Loucy (cell line): ENCODE results near the gene MIEF1.
A peak's percentile ranks its signal among the peaks of the same experiment; 100 is the strongest.

Experiments used
- H2AFZ ChIP-seq: fragments of 200-600 bp; sonication (generic); 2 replicates; pipeline ENCODE4 v1.6.0; 2016; ENCODE audit warnings: antibody characterized with exemption, mild to moderate bottlenecking, low read length, moderate library complexity
- H3F3A ChIP-seq: fragments of 200-600 bp; 2 replicates; pipeline ENCODE4 v1.6.0; 2016; ENCODE audit warnings: antibody characterized with exemption, low read depth, mild to moderate bottlenecking
- H3K27me3 ChIP-seq: fragments of 200-600 bp; sonication (generic); 2 replicates; pipeline ENCODE4 v1.6.1; 2014; ENCODE audit warnings: low read length, mild to moderate bottlenecking; ENCODE audit not compliant: insufficient read depth, poor library complexity, severe bottlenecking
- H3K36me3 ChIP-seq: fragments of 200-600 bp; sonication (generic); 2 replicates; pipeline ENCODE4 v1.6.1; 2016; ENCODE audit warnings: low read length; ENCODE audit not compliant: insufficient read depth
- H3K4me1 ChIP-seq: fragments of 200-600 bp; sonication (generic); 2 replicates; pipeline ENCODE4 v1.5.1; 2014; ENCODE audit warnings: low read length, mild to moderate bottlenecking; ENCODE audit not compliant: insufficient read depth, poor library complexity, severe bottlenecking
- H3K4me2 ChIP-seq: fragments of 200-600 bp; sonication (generic); 2 replicates; pipeline ENCODE4 v1.6.0; 2014; ENCODE audit warnings: antibody characterized with exemption, low read length, low read depth, mild to moderate bottlenecking; ENCODE audit not compliant: poor library complexity, severe bottlenecking
- H3K4me3 ChIP-seq: fragments of 200-600 bp; sonication (generic); 2 replicates; pipeline ENCODE4 v1.5.1; 2014; ENCODE audit warnings: low read length, mild to moderate bottlenecking, mixed read lengths; ENCODE audit not compliant: poor library complexity, severe bottlenecking
- H3K79me2 ChIP-seq: fragments of 200-600 bp; sonication (generic); 2 replicates; pipeline ENCODE4 v1.6.1; 2014; ENCODE audit warnings: low read length; ENCODE audit not compliant: insufficient read depth
- H3K9ac ChIP-seq: fragments of 200-600 bp; sonication (generic); 2 replicates; pipeline ENCODE4 v1.6.0; 2014; ENCODE audit warnings: mild to moderate bottlenecking, low read depth, low read length, moderate library complexity; ENCODE audit not compliant: poor library complexity, severe bottlenecking
- H3K9me2 ChIP-seq: fragments of 200-600 bp; sonication (generic); replicated peaks from 2 replicates; pipeline ENCODE4 v1.6.1; 2016; ENCODE audit warnings: low read depth, low read length, mixed read lengths
- H3K9me3 ChIP-seq: fragments of 200-600 bp; sonication (generic); 2 replicates; pipeline ENCODE4 v1.6.1; 2014; ENCODE audit warnings: mild to moderate bottlenecking, antibody characterized with exemption, low read length, low read depth; ENCODE audit not compliant: insufficient read depth
- H4K20me1 ChIP-seq: fragments of 200-600 bp; sonication (generic); 2 replicates; pipeline ENCODE4 v1.6.0; 2014; ENCODE audit warnings: antibody characterized with exemption, low read length, mild to moderate bottlenecking; ENCODE audit not compliant: insufficient read depth, poor library complexity, severe bottlenecking
- EZH2phosphoT487 ChIP-seq: fragments of 200-600 bp; IDR thresholded peaks from 2 replicates; pipeline ENCODE4 v1.6.1; 2018; ENCODE audit warnings: antibody characterized with exemption, mild to moderate bottlenecking, moderate library complexity, borderline replicate concordance
- TF ChIP-seq, protein P1 (sequence below): fragments of 200-600 bp; sonication (generic); conservative IDR thresholded peaks from 2 replicates; pipeline ENCODE4 v1.5.1; 2014; ENCODE audit warnings: mild to moderate bottlenecking, antibody characterized with exemption, low read length

MIEF1 gene

DNA sequence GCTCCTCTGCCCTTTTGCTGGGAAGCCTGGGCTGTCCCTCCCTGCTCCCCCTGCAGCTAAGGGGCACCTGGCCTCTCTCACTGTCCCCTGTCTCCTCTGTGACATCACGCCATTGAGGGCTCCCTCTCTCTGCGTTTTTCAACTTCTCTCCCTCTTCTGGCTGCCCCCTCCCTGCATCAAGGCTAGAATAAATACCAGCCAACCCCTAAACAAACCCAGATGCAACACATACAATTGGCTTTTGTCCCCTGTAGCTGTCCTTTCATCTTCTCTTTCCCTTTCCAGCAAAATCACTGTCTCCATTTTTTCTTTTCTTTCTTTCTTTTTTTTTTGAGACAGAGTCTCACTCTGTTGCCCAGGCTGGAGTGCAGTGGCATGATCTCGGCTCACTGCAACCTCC lies 3.3 kb upstream of the MIEF1 start:
- Histone ChIP-seq H3K4me2 (no peak overlapping the region), H2AFZ (no peak overlapping the region), H3K79me2 (peaks cover 15% of the 10 kb centered on the region), H3F3A (no peaks in the 10 kb centered on the region; the same call in 1 of the 2 replicates), H3K4me3 (no peak overlapping the region), H3K9me3 (no peaks in the 10 kb centered on the region), H3K27me3 (no peaks in the 10 kb centered on the region), H3K4me1 (peaks cover 10% of the 10 kb centered on the region), H3K9ac (no peak overlapping the region), H3K9me2 (no peaks in the 10 kb centered on the region), H4K20me1 (peaks cover 14% of the 10 kb centered on the region), H3K36me3 (no peaks in the 10 kb centered on the region)
- no peak for TF ChIP-seq EZH2phosphoT487
- TF ChIP-seq, protein P1, sequence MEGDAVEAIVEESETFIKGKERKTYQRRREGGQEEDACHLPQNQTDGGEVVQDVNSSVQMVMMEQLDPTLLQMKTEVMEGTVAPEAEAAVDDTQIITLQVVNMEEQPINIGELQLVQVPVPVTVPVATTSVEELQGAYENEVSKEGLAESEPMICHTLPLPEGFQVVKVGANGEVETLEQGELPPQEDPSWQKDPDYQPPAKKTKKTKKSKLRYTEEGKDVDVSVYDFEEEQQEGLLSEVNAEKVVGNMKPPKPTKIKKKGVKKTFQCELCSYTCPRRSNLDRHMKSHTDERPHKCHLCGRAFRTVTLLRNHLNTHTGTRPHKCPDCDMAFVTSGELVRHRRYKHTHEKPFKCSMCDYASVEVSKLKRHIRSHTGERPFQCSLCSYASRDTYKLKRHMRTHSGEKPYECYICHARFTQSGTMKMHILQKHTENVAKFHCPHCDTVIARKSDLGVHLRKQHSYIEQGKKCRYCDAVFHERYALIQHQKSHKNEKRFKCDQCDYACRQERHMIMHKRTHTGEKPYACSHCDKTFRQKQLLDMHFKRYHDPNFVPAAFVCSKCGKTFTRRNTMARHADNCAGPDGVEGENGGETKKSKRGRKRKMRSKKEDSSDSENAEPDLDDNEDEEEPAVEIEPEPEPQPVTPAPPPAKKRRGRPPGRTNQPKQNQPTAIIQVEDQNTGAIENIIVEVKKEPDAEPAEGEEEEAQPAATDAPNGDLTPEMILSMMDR: no peak

DNA sequence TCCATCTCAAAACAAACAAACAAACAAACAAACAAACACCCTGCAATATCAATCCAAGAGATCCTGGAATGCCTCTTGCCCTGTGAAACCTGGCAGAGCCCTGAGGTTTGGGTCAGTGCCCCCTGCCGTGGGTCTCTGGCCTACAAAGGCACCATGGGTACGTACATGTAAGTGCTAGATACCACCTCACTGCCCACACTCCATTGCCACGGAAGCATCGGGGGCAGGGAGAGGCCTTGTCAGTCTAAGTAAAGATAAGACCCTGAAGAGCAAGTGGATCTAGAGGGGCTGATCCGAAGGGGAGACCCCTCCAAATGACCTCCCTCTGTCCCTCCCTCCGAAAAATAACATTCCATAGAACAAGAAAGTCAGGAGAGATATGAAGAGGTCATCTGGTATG lies 2.0 kb upstream of the MIEF1 start:
- no peaks in the 10 kb centered on the region; the same call in 1 of the 2 replicates for H3F3A ChIP-seq
- H3K9me3 ChIP-seq: no peaks in the 10 kb centered on the region
- H3K9ac ChIP-seq: no peak overlapping the region
- peaks cover 28% of the 10 kb centered on the region for H3K79me2 ChIP-seq
- peaks cover 20% of the 10 kb centered on the region for H4K20me1 ChIP-seq
- peaks cover 15% of the 10 kb centered on the region for H3K4me1 ChIP-seq
- no peak overlapping the region for H3K4me2 ChIP-seq
- H3K4me3 ChIP-seq: no peak overlapping the region
- H3K9me2 ChIP-seq: no peaks in the 10 kb centered on the region
- H2AFZ ChIP-seq: no peak overlapping the region
- no peak for TF ChIP-seq EZH2phosphoT487
- TF ChIP-seq, protein P1: no peak
- H3K27me3 ChIP-seq: no peaks in the 10 kb centered on the region
- peaks cover 7% of the 10 kb centered on the region; the same call in 1 of the 2 replicates for H3K36me3 ChIP-seq

DNA sequence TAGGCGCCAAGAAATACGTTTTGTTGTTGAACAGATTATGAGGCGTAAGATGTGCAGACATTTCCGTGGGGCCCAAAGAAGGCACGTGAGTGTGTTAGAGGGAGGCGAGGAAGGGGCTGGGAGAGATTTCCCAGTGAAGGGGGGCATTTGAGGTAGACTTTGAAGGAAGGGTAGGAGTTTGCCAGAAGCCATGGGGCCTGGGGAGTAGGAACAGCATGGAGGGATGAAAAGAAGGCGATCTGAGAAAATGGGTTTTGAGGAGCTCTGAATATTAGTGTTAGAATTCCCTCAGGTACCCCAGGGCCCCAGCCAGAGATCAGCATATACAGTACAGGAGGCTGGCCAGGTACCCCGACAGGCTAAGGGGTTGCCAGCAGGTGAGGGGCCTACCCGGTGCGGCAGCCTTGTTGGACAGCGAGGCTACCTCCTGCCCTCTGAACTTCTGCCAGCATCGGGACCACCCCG lies 414 bp upstream of the MIEF1 start:
- Histone ChIP-seq H3K27me3 (no peaks in the 10 kb centered on the region), H3K4me3 (peak overlapping the region; percentile 96), H3K36me3 (peaks cover 22% of the 10 kb centered on the region; the same call in 1 of the 2 replicates), H3F3A (no peaks in the 10 kb centered on the region; the same call in 1 of the 2 replicates), H3K9me2 (no peaks in the 10 kb centered on the region), H3K79me2 (peaks cover 44% of the 10 kb centered on the region), H3K9me3 (no peaks in the 10 kb centered on the region), H4K20me1 (peaks cover 20% of the 10 kb centered on the region), H2AFZ (peak overlapping the region; percentile 77), H3K4me1 (peaks cover 24% of the 10 kb centered on the region), H3K9ac (peak overlapping the region; percentile 96), H3K4me2 (peak overlapping the region; percentile 98)
- TF ChIP-seq, protein P1: no peak
- no peak for TF ChIP-seq EZH2phosphoT487
